SK-N-SH (cell line): ENCODE results near the gene EME2. TPM values are rescaled to one million over a fixed set of nuclear protein-coding genes. Genes with fewer than 3 reads are reported as not detected.

Experiments
- CTCF ChIA-PET: fragments of 300-600, 350-600 bp; formaldehyde crosslinking; extraction: SDS; loops from one replicate; lab custom pipeline; 2021; lab: Yijun Ruan, JAX
- POLR2A ChIA-PET: fragments of 350-600 bp; sonication (Branson Sonifier 250); formaldehyde crosslinking; extraction: SDS; loops from one replicate; lab custom pipeline; 2020; ENCODE audit warnings: antibody characterized with exemption, inconsistent platforms; lab: Yijun Ruan, JAX
- DNase-seq: peaks from one replicate; pipeline ENCODE4 v3.0.0; 2012
- H2AFZ ChIP-seq: fragments of 200-600 bp; sonication (generic); 2 replicates; pipeline ENCODE4 v1.8.1; 2016; ENCODE audit warnings: antibody characterized with exemption, mild to moderate bottlenecking, low read depth
- H3F3A ChIP-seq: fragments of 200-600 bp; sonication (generic); replicated peaks from 2 replicates; pipeline ENCODE3; 2016; ENCODE audit warnings: antibody characterized with exemption, mild to moderate bottlenecking; ENCODE audit not compliant: insufficient read depth
- H3K27ac ChIP-seq, 2 experiments: fragments of 200-500 bp in 1 of 2; fragments of 200-600 bp in 1 of 2; sonication (Bioruptor generic) in 1 of 2; sonication (generic), shearing (Covaris generic) in 1 of 2; 2 replicates each; pipeline versions ENCODE4 v1.5.1 to v1.6.1; 2014 to 2016; ENCODE audit warnings: low read depth in 2 of 2, inconsistent platforms in 1 of 2, low read length in 1 of 2, mild to moderate bottlenecking in 1 of 2, mixed read lengths in 1 of 2
- H3K27me3 ChIP-seq: fragments of 200-600 bp; sonication (generic), shearing (Covaris generic); 2 replicates; pipeline ENCODE4 v1.6.1; 2016; ENCODE audit warnings: mixed run types; ENCODE audit not compliant: insufficient read depth
- H3K36me3 ChIP-seq, 2 experiments: fragments of 200-500 bp in 1 of 2; fragments of 200-600 bp in 1 of 2; sonication (Bioruptor generic) in 1 of 2; sonication (generic) in 1 of 2; replicated peaks in 1 of 2; 2 replicates each; pipeline versions ENCODE3 to v1.5.1; 2014 to 2016; ENCODE audit warnings: low read length in 1 of 2, mild to moderate bottlenecking in 1 of 2; ENCODE audit not compliant: insufficient read depth in 2 of 2, control insufficient read depth in 1 of 2
- H3K4me1 ChIP-seq, 2 experiments: fragments of 200-500 bp in 1 of 2; fragments of 200-600 bp in 1 of 2; sonication (Bioruptor generic) in 1 of 2; sonication (generic), shearing (Covaris generic) in 1 of 2; 2 replicates each; pipeline versions ENCODE4 v1.5.1 to v1.6.1; 2014 to 2016; ENCODE audit warnings: low read depth in 1 of 2, low read length in 1 of 2, mixed run types in 1 of 2; ENCODE audit not compliant: insufficient read depth in 2 of 2, control insufficient read depth in 1 of 2
- H3K4me2 ChIP-seq: fragments of 200-600 bp; sonication (generic), shearing (Covaris generic); 2 replicates; pipeline ENCODE4 v1.6.1; 2017; ENCODE audit warnings: mixed run types
- H3K4me3 ChIP-seq, 2 experiments: fragments of 200-500 bp in 1 of 2; fragments of 200-600 bp in 1 of 2; sonication (Bioruptor generic) in 1 of 2; sonication (generic), shearing (Covaris generic) in 1 of 2; 2 replicates each; pipeline versions ENCODE4 v1.5.1 to v1.8.1; 2014 to 2016; ENCODE audit warnings: low read depth in 2 of 2, inconsistent platforms in 1 of 2, low read length in 1 of 2, mild to moderate bottlenecking in 1 of 2, mixed read lengths in 1 of 2, moderate library complexity in 1 of 2
- H3K79me2 ChIP-seq: fragments of 200-600 bp; sonication (generic); 2 replicates; pipeline ENCODE4 v1.8.1; 2017; ENCODE audit warnings: mild to moderate bottlenecking; ENCODE audit not compliant: insufficient read depth
- H3K9ac ChIP-seq: fragments of 200-600 bp; sonication (generic); 2 replicates; pipeline ENCODE4 v1.6.1; 2017; ENCODE audit warnings: mixed run types
- H3K9me2 ChIP-seq: fragments of 200-600 bp; sonication (generic); 2 replicates; pipeline ENCODE4 v1.6.1; 2017; ENCODE audit warnings: mixed run types
- H3K9me3 ChIP-seq: fragments of 200-600 bp; sonication (generic); 2 replicates; pipeline ENCODE4 v1.6.1; 2017; ENCODE audit warnings: mixed run types, mild to moderate bottlenecking, moderate library complexity
- H4K20me1 ChIP-seq: fragments of 200-600 bp; sonication (generic); 2 replicates; pipeline ENCODE4 v1.6.1; 2017; ENCODE audit warnings: mild to moderate bottlenecking, mixed run types; ENCODE audit not compliant: insufficient read depth
- CHD2 ChIP-seq: fragments of 150-350 bp; IDR thresholded peaks from 2 replicates; pipeline ENCODE4 v1.6.1; 2018; ENCODE audit warnings: low read length; ENCODE audit not compliant: partially characterized antibody
- EP300 ChIP-seq, 2 experiments: IDR thresholded peaks; 2 replicates each; pipeline versions ENCODE4 v1.4.0 to v1.6.1; 2012; ENCODE audit warnings: borderline replicate concordance in 1 of 2, low read depth in 1 of 2, low read length in 1 of 2
- EZH2phosphoT487 ChIP-seq: fragments of 200-600 bp; sonication (generic); IDR thresholded peaks from 2 replicates; pipeline ENCODE4 v1.6.1; 2017; ENCODE audit warnings: low read depth, mixed run types, mild to moderate bottlenecking, antibody characterized with exemption, moderate library complexity, borderline replicate concordance
- FOSL2 ChIP-seq: IDR thresholded peaks from 2 replicates; pipeline ENCODE4 v1.4.0; 2012; ENCODE audit warnings: low read depth, mild to moderate bottlenecking, moderate library complexity, borderline replicate concordance
- FOXJ3 ChIP-seq: sonication (generic); formaldehyde crosslinking; IDR thresholded peaks from 2 replicates; pipeline ENCODE4 v1.5.1; 2020; ENCODE audit warnings: mild to moderate bottlenecking, missing genetic modification reagents
- GABPA ChIP-seq: IDR thresholded peaks from 2 replicates; pipeline ENCODE4 v1.4.0; 2012; ENCODE audit warnings: low read depth, mild to moderate bottlenecking
- MEF2A ChIP-seq: IDR thresholded peaks from 2 replicates; pipeline ENCODE4 v1.4.0; 2012; ENCODE audit warnings: low read depth, borderline replicate concordance
- NFIC ChIP-seq: IDR thresholded peaks from 2 replicates; pipeline ENCODE4 v1.4.0; 2012; ENCODE audit warnings: borderline replicate concordance
- POLR2AphosphoS5 ChIP-seq: IDR thresholded peaks from 2 replicates; pipeline ENCODE4 v1.6.1; 2012; ENCODE audit warnings: low read depth, low read length
- RAD21 ChIP-seq: IDR thresholded peaks from 2 replicates; pipeline ENCODE4 v1.6.1; 2012; ENCODE audit warnings: mild to moderate bottlenecking, low read length
- TCF12 ChIP-seq: IDR thresholded peaks from 2 replicates; pipeline ENCODE4 v1.4.0; 2012
- TEAD4 ChIP-seq: IDR thresholded peaks from 2 replicates; pipeline ENCODE4 v1.4.0; 2012; ENCODE audit warnings: mild to moderate bottlenecking, borderline replicate concordance; ENCODE audit not compliant: insufficient read depth
- YY1 ChIP-seq: IDR thresholded peaks from 2 replicates; pipeline ENCODE4 v1.4.0; 2012; ENCODE audit warnings: low read depth, mild to moderate bottlenecking
- WGBS: methylation state at CpG from one replicate; pipeline ENCODE4 v1.1.6; 2017; ENCODE audit warnings: low lambda C conversion rate; 5-methylcytosine and 5-hydroxymethylcytosine counted together
- polyA plus RNA-seq, 3 experiments: library from polyadenylated mRNA; depleted of rRNA; stranded (reverse); fragments of >200 nt; gene quantifications; 2 replicates each; pipeline ENCODE4 v1.2.3, GENCODE V29; 2012
- TF ChIP-seq, protein P1 (sequence below): fragments of 150-350 bp; IDR thresholded peaks from 2 replicates; pipeline ENCODE4 v1.6.1; 2016; ENCODE audit warnings: mild to moderate bottlenecking, low read depth, low read length
- TF ChIP-seq, protein P2 (sequence below): IDR thresholded peaks from 2 replicates; pipeline ENCODE4 v1.6.1; 2012; ENCODE audit warnings: mild to moderate bottlenecking, low read depth, low read length, moderate library complexity
- TF ChIP-seq, protein P3 (sequence below): fragments of 150-350 bp; IDR thresholded peaks from 2 replicates; pipeline ENCODE4 v1.6.1; 2017; ENCODE audit warnings: antibody characterized with exemption, low read length, low read depth, borderline replicate concordance
- TF ChIP-seq, protein P4 (sequence below): IDR thresholded peaks from 2 replicates; pipeline ENCODE4; 2012

EME2 gene
- polyA plus RNA-seq, 1 of the 3 experiments (the other 2 are of a cell fraction): 10.1 TPM

DNA sequence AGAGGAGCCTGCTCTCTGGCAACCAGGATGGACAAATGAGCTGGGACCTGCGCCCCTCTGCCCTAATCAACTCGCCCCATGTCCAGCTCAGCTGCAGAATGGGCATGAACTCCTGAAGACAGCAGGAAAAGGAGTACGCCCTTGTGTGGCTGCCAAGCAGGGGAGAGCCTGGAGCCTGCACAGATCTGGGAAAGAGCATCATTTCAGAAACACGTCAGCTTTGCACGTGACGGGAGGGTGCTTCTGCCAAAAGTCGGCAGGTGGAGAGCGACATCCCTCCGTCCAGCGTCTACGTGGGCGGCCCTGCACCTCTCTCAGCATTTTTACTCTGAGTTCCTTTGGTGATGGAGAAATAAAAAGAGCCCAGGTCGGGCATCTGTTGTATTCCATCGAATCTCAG, 19.8 kb upstream of the EME2 start:
- Histone ChIP-seq H3K79me2 (no peaks in the 10 kb centered on the region; the same call in 1 of the 2 replicates), H3K9me2 (no peaks in the 10 kb centered on the region), H3K9me3 (no peaks in the 10 kb centered on the region), H2AFZ (no peak overlapping the region), H4K20me1 (no peaks in the 10 kb centered on the region), H3K9ac (no peak overlapping the region), H3K36me3 (peaks cover 4 to 37% of the 10 kb centered on the region in 2 experiments), H3K27me3 (no peaks in the 10 kb centered on the region), H3K4me2 (no peak overlapping the region), H3K4me3 (no peak overlapping the region), H3K4me1 (no peaks in the 10 kb centered on the region), H3F3A (no peaks in the 10 kb centered on the region), H3K27ac (no peak overlapping the region)
- 97% methylated on average over 13 of the region's 14 CpGs for WGBS
- no peak for TF ChIP-seq EZH2phosphoT487
- TF ChIP-seq TCF12: no peak
- TF ChIP-seq TEAD4: no peak
- no peak for TF ChIP-seq GABPA
- TF ChIP-seq FOXJ3 (CRISPR knock-in tag): no peak
- TF ChIP-seq, protein P1, sequence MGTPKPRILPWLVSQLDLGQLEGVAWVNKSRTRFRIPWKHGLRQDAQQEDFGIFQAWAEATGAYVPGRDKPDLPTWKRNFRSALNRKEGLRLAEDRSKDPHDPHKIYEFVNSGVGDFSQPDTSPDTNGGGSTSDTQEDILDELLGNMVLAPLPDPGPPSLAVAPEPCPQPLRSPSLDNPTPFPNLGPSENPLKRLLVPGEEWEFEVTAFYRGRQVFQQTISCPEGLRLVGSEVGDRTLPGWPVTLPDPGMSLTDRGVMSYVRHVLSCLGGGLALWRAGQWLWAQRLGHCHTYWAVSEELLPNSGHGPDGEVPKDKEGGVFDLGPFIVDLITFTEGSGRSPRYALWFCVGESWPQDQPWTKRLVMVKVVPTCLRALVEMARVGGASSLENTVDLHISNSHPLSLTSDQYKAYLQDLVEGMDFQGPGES: no peak
- TF ChIP-seq, protein P2, sequence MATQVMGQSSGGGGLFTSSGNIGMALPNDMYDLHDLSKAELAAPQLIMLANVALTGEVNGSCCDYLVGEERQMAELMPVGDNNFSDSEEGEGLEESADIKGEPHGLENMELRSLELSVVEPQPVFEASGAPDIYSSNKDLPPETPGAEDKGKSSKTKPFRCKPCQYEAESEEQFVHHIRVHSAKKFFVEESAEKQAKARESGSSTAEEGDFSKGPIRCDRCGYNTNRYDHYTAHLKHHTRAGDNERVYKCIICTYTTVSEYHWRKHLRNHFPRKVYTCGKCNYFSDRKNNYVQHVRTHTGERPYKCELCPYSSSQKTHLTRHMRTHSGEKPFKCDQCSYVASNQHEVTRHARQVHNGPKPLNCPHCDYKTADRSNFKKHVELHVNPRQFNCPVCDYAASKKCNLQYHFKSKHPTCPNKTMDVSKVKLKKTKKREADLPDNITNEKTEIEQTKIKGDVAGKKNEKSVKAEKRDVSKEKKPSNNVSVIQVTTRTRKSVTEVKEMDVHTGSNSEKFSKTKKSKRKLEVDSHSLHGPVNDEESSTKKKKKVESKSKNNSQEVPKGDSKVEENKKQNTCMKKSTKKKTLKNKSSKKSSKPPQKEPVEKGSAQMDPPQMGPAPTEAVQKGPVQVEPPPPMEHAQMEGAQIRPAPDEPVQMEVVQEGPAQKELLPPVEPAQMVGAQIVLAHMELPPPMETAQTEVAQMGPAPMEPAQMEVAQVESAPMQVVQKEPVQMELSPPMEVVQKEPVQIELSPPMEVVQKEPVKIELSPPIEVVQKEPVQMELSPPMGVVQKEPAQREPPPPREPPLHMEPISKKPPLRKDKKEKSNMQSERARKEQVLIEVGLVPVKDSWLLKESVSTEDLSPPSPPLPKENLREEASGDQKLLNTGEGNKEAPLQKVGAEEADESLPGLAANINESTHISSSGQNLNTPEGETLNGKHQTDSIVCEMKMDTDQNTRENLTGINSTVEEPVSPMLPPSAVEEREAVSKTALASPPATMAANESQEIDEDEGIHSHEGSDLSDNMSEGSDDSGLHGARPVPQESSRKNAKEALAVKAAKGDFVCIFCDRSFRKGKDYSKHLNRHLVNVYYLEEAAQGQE: no peak
- no peak for TF ChIP-seq RAD21
- TF ChIP-seq EP300 (IDR thresholded peaks at IDR 0.05; ENCODE audit: borderline replicate concordance in 1 of 2, low read depth in 1 of 2, low read length in 1 of 2): no peak
- TF ChIP-seq POLR2AphosphoS5: no peak
- TF ChIP-seq, protein P3, sequence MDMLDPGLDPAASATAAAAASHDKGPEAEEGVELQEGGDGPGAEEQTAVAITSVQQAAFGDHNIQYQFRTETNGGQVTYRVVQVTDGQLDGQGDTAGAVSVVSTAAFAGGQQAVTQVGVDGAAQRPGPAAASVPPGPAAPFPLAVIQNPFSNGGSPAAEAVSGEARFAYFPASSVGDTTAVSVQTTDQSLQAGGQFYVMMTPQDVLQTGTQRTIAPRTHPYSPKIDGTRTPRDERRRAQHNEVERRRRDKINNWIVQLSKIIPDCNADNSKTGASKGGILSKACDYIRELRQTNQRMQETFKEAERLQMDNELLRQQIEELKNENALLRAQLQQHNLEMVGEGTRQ: no peak
- TF ChIP-seq NFIC: no peak
- no peak for TF ChIP-seq MEF2A
- no peak for TF ChIP-seq FOSL2
- no peak for TF ChIP-seq CHD2
- no peak for TF ChIP-seq YY1
- TF ChIP-seq, protein P4, sequence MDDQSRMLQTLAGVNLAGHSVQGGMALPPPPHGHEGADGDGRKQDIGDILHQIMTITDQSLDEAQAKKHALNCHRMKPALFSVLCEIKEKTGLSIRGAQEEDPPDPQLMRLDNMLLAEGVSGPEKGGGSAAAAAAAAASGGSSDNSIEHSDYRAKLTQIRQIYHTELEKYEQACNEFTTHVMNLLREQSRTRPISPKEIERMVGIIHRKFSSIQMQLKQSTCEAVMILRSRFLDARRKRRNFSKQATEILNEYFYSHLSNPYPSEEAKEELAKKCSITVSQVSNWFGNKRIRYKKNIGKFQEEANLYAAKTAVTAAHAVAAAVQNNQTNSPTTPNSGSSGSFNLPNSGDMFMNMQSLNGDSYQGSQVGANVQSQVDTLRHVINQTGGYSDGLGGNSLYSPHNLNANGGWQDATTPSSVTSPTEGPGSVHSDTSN: no peak
- ChIA-PET POLR2A (no interaction called here), CTCF (no interaction called here)
- DNase-seq: no peak
